Activated CD8-positive, alpha-beta T cell treated with anti-CD3 and anti-CD28 coated beads for 36 hours (primary cell): ENCODE measurements around the gene GLRX2. TPM values are rescaled to one million over a fixed set of nuclear protein-coding genes. Genes with fewer than 3 reads are reported as not detected.

Experiments
- ATAC-seq: fragments of 200-7000 bp; cut with Tn5 transposase; one replicate; pipeline ENCODE4 v1.10.0; 2021; ENCODE audit warnings: mild to moderate bottlenecking, moderate library complexity
- CTCF ChIA-PET: fragments of 350-600 bp; sonication (Branson Sonifier 250); formaldehyde crosslinking; loops from one replicate; lab custom pipeline; 2021; ENCODE audit warnings: antibody characterized with exemption; lab: Charles Lee
- POLR2A ChIA-PET: fragments of 350-600 bp; sonication (Branson Sonifier 250); formaldehyde crosslinking; loops from one replicate; lab custom pipeline; 2021; ENCODE audit warnings: antibody characterized with exemption; lab: Charles Lee
- DNase-seq: peaks from one replicate; pipeline ENCODE4 v3.0.0-alpha.2; 2020
- H3K27ac Mint-ChIP-seq: one replicate; pipeline ENCODE4 v1.8.0; 2021; ENCODE audit warnings: mild to moderate bottlenecking, mixed read lengths
- H3K27me3 Mint-ChIP-seq: one replicate; pipeline ENCODE4 v1.8.0; 2021; ENCODE audit warnings: mixed read lengths
- H3K36me3 Mint-ChIP-seq: one replicate; pipeline ENCODE4 v1.8.0; 2021; ENCODE audit warnings: low read depth, mixed read lengths
- H3K4me1 Mint-ChIP-seq: one replicate; pipeline ENCODE4 v1.8.0; 2021; ENCODE audit warnings: low read depth, mixed read lengths
- H3K4me3 Mint-ChIP-seq: one replicate; pipeline ENCODE4 v1.8.0; 2021; ENCODE audit warnings: mild to moderate bottlenecking, moderate library complexity, mixed read lengths
- H3K9me3 Mint-ChIP-seq: one replicate; pipeline ENCODE4 v1.8.0; 2021; ENCODE audit warnings: mixed read lengths
- intact Hi-C: fragments of 100-400 bp; cut with micrococcal nuclease; formaldehyde crosslinking; loops from one replicate; pipeline ENCODE4 v1.10.0; 2022
- total RNA-seq, 2 experiments: library from RNA; stranded (reverse); gene quantifications; one replicate each; pipeline ENCODE4 v1.2.3, GENCODE V29; 2021
- TF ChIP-seq, protein P1 (sequence below): fragments of 200-600 bp; IDR thresholded peaks from one replicate; pipeline ENCODE4 v1.8.0; 2022; ENCODE audit warnings: antibody characterized with exemption, mild to moderate bottlenecking

The GLRX2 gene
- total RNA-seq, 2 experiments from 2014 or later: 24.3 to 29.5 TPM

DNA sequence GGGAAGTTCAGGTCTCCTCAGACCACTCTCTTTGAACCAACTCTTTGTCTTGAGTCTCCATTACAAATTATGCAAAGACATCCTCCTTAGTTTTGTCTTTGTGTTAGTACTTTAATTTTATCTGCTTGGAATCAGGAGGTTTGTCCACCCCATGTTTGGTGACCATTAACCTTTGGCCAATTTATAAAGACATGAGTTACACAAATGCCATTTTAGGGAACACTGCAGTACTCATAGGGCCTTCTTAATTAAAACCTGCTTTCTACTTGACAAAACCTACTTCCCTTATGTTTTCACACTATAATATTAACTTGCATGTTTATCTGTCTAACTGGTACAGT, 8.7 kb upstream of the GLRX2 start:
- TF ChIP-seq, protein P1, sequence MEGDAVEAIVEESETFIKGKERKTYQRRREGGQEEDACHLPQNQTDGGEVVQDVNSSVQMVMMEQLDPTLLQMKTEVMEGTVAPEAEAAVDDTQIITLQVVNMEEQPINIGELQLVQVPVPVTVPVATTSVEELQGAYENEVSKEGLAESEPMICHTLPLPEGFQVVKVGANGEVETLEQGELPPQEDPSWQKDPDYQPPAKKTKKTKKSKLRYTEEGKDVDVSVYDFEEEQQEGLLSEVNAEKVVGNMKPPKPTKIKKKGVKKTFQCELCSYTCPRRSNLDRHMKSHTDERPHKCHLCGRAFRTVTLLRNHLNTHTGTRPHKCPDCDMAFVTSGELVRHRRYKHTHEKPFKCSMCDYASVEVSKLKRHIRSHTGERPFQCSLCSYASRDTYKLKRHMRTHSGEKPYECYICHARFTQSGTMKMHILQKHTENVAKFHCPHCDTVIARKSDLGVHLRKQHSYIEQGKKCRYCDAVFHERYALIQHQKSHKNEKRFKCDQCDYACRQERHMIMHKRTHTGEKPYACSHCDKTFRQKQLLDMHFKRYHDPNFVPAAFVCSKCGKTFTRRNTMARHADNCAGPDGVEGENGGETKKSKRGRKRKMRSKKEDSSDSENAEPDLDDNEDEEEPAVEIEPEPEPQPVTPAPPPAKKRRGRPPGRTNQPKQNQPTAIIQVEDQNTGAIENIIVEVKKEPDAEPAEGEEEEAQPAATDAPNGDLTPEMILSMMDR: no peak
- intact Hi-C loops: no loop called here
- Mint-ChIP-seq H3K27ac (no peak overlapping the region), H3K9me3 (no peaks in the 10 kb centered on the region), H3K4me1 (no peaks in the 10 kb centered on the region), H3K4me3 (no peak overlapping the region), H3K27me3 (no peaks in the 10 kb centered on the region), H3K36me3 (no peaks in the 10 kb centered on the region)
- ChIA-PET POLR2A (no interaction called here), CTCF (interaction anchor here (1.3 to 1.6 kb wide), 2 partner anchors 9 to 10 kb away, joined by 3 to 5 read pairs; no protein-coding TSS in a partner anchor)
- DNase-seq (no peak), ATAC-seq (no peak)

DNA sequence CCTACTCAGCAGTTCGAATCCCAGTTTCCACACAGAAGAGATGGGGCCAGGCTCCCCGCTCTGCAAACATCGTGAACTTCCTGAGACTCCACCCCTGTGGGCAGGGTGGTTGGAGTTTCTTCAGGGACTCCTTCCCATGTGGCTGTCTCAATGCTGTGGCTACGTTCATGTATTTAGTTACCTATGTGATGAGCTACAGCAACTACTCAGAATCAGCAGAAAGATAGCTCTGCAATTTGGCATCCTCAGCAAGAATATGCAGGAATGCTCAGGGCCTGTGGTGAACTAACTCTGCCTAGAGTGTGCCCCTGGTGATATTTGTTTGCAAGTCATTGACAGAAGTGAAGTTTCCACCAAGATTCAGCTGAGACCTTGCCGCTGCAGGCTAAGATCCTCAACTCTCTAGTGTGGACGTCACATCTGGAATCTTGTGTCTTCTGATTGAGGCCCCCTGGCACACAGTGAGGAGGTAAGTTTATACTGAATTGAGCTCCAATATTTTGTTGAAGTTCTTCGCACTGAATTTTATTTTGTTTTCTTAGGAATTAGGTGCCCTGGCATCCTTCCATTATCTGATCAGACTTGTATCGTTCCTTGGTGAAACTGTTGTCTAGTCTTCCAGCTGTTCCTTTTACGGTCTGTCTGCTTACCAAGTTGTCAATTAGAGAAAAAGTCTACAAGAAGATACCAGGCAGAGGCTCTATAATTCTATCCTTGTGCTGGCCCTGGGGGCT, 8.2 kb upstream of the GLRX2 start:
- ChIA-PET CTCF (interaction anchor here (0.8 to 1.6 kb wide), 3 partner anchors 8 to 9 kb away, joined by 3 to 5 read pairs (median 3); partner anchors contain the start of gene CDC73), POLR2A (no interaction called here)
- no peaks in the 10 kb centered on the region for H3K4me1 Mint-ChIP-seq
- no peaks in the 10 kb centered on the region for H3K27me3 Mint-ChIP-seq
- no peak overlapping the region for H3K4me3 Mint-ChIP-seq
- H3K36me3 Mint-ChIP-seq: no peaks in the 10 kb centered on the region
- intact Hi-C loops: no loop called here
- TF ChIP-seq, protein P1: no peak
- ATAC-seq (no peak), DNase-seq (no peak)
- H3K27ac Mint-ChIP-seq: no peak overlapping the region
- H3K9me3 Mint-ChIP-seq: no peaks in the 10 kb centered on the region

DNA sequence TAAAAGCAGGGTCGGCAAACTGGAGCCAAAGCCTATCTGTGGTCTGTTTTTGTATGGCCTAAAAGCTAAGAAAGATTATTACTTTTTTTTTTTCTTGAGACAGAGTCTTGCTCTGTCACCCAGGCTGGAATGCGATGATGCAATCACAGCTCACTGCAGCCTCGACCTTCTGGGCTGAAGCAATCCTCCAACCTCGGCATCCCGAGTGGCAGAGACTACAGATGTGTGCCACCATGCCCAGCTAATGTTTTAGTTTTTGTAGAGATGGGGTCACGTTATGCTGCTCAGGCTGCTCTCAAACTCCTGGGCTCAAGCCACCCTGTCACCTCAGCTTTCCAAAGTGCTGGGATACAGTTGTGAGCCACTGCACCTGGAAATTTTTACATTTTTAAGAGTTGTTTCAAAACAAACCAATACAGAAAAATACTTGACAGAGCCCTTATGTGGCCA, 6.5 kb upstream of the GLRX2 start:
- Mint-ChIP-seq H3K27ac (no peak overlapping the region), H3K9me3 (no peaks in the 10 kb centered on the region), H3K27me3 (no peaks in the 10 kb centered on the region), H3K4me1 (no peaks in the 10 kb centered on the region), H3K4me3 (no peak overlapping the region), H3K36me3 (no peaks in the 10 kb centered on the region)
- ChIA-PET CTCF (interaction anchor here (1.2 kb wide), 1 partner anchor 10 kb away, joined by 5 read pairs; no protein-coding TSS in a partner anchor), POLR2A (no interaction called here)
- DNase-seq: no peak
- intact Hi-C loops: no loop called here
- no peak for ATAC-seq
- TF ChIP-seq, protein P1: no peak

DNA sequence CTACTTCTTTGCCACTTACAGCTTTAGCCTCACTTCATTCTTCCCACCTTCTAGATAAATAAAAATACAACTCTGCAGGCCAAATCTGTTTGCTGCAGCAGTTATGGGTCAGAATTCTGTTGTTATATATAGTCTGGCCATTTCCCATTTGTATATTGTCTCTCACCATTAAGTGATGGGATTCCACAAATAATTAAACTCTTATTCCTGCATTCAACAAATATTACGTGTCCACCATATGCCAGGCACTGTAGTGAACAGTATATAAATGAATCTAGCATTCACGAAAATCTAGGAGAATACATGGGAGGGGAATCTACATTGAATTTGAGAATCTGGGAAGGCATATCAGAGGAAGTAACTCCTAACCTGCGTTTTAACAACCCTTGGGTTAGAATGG, 5.7 kb upstream of the GLRX2 start:
- no peak for ATAC-seq
- no peak for DNase-seq
- TF ChIP-seq, protein P1: no peak
- Mint-ChIP-seq H3K4me1 (no peaks in the 10 kb centered on the region), H3K9me3 (no peaks in the 10 kb centered on the region), H3K27me3 (no peaks in the 10 kb centered on the region), H3K27ac (no peak overlapping the region), H3K36me3 (no peaks in the 10 kb centered on the region), H3K4me3 (no peak overlapping the region)
- intact Hi-C loops: no loop called here
- ChIA-PET CTCF (no interaction called here), POLR2A (interaction anchor here (0.6 kb wide), 1 partner anchor 12 kb away, joined by 3 read pairs; no protein-coding TSS in a partner anchor)

DNA sequence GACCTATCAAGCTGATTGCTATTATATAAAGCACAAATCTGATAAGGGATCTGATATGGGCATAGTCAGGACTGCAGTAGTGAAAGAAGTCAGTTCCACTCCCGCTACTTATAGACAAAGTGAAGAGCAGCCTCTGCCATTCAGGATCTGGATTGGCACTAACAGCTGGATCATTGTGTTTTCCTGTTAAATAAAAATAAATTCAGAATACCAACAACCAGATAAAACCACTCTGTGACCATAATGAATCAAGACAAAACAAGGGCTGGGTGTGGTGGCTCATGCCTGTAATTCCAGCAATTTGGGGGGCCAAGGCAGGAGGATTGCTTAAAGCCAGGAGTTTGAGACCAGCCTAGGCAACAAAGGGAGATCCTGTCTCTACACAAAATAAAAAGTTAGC, 5.0 kb upstream of the GLRX2 start:
- CTCF ChIA-PET: interaction anchor here (1.1 kb wide), 1 partner anchor 13 kb away, joined by 4 read pairs; no protein-coding TSS in a partner anchor
- no peaks in the 10 kb centered on the region for H3K9me3 Mint-ChIP-seq
- intact Hi-C loops: no loop called here
- no peaks in the 10 kb centered on the region for H3K27me3 Mint-ChIP-seq
- ATAC-seq: no peak
- H3K27ac Mint-ChIP-seq: no peak overlapping the region
- POLR2A ChIA-PET: interaction anchor here (0.6 kb wide), 1 partner anchor 13 kb away, joined by 3 read pairs; no protein-coding TSS in a partner anchor
- peaks cover 2% of the 10 kb centered on the region for H3K4me1 Mint-ChIP-seq
- H3K36me3 Mint-ChIP-seq: no peaks in the 10 kb centered on the region
- no peak overlapping the region for H3K4me3 Mint-ChIP-seq
- TF ChIP-seq, protein P1: no peak
- no peak for DNase-seq
